ENCODE data around the gene ZIM2.
A peak's percentile ranks its signal among the peaks of the same experiment; 100 is the strongest.

The ZIM2 gene

GRCh38 chr19:56727677-56728076, 112.8 kb downstream of the ZIM2 start:
- Histone ChIP-seq H3K27me3 (ENCODE audit: insufficient read depth, poor library complexity, severe bottlenecking) (no peaks in the 10 kb centered on the region), H3K27ac (replicated peaks) (no peak overlapping the region), H3K4me3 (replicated peaks; ENCODE audit: insufficient read depth, low read length) (no peak overlapping the region)
- TF ChIP-seq, protein P1, sequence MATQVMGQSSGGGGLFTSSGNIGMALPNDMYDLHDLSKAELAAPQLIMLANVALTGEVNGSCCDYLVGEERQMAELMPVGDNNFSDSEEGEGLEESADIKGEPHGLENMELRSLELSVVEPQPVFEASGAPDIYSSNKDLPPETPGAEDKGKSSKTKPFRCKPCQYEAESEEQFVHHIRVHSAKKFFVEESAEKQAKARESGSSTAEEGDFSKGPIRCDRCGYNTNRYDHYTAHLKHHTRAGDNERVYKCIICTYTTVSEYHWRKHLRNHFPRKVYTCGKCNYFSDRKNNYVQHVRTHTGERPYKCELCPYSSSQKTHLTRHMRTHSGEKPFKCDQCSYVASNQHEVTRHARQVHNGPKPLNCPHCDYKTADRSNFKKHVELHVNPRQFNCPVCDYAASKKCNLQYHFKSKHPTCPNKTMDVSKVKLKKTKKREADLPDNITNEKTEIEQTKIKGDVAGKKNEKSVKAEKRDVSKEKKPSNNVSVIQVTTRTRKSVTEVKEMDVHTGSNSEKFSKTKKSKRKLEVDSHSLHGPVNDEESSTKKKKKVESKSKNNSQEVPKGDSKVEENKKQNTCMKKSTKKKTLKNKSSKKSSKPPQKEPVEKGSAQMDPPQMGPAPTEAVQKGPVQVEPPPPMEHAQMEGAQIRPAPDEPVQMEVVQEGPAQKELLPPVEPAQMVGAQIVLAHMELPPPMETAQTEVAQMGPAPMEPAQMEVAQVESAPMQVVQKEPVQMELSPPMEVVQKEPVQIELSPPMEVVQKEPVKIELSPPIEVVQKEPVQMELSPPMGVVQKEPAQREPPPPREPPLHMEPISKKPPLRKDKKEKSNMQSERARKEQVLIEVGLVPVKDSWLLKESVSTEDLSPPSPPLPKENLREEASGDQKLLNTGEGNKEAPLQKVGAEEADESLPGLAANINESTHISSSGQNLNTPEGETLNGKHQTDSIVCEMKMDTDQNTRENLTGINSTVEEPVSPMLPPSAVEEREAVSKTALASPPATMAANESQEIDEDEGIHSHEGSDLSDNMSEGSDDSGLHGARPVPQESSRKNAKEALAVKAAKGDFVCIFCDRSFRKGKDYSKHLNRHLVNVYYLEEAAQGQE (IDR thresholded peaks at IDR 0.05; ENCODE audit: insufficient replicate concordance, low read depth): no peak
- TF ChIP-seq POLR2AphosphoS5 (IDR thresholded peaks at IDR 0.05; ENCODE audit: low read depth) (no peak), SPI1 (IDR thresholded peaks at IDR 0.05; ENCODE audit: borderline replicate concordance, low read depth) (no peak), GABPA (IDR thresholded peaks at IDR 0.05; ENCODE audit: low read depth) (no peak)
- TF ChIP-seq, protein P2, sequence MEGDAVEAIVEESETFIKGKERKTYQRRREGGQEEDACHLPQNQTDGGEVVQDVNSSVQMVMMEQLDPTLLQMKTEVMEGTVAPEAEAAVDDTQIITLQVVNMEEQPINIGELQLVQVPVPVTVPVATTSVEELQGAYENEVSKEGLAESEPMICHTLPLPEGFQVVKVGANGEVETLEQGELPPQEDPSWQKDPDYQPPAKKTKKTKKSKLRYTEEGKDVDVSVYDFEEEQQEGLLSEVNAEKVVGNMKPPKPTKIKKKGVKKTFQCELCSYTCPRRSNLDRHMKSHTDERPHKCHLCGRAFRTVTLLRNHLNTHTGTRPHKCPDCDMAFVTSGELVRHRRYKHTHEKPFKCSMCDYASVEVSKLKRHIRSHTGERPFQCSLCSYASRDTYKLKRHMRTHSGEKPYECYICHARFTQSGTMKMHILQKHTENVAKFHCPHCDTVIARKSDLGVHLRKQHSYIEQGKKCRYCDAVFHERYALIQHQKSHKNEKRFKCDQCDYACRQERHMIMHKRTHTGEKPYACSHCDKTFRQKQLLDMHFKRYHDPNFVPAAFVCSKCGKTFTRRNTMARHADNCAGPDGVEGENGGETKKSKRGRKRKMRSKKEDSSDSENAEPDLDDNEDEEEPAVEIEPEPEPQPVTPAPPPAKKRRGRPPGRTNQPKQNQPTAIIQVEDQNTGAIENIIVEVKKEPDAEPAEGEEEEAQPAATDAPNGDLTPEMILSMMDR (IDR thresholded peaks at IDR 0.05; ENCODE audit: insufficient read depth, low read length): no peak
- no peak for DNase-seq (ENCODE audit: low read depth in 1 of 2, low spot score in 1 of 2)

GRCh38 chr19:56725829-56726424, 114.6 kb downstream of the ZIM2 start:
- H3K27me3 ChIP-seq (ENCODE audit: insufficient read depth, poor library complexity, severe bottlenecking): no peaks in the 10 kb centered on the region
- no peak for DNase-seq (ENCODE audit: low read depth in 1 of 2, low spot score in 1 of 2)
- no peak overlapping the region for H3K4me3 ChIP-seq (replicated peaks; ENCODE audit: insufficient read depth, low read length)
- TF ChIP-seq, protein P2 (IDR thresholded peaks at IDR 0.05; ENCODE audit: insufficient read depth, low read length): peak; percentile 0
- TF ChIP-seq SPI1 (IDR thresholded peaks at IDR 0.05; ENCODE audit: borderline replicate concordance, low read depth): no peak
- TF ChIP-seq, protein P1 (IDR thresholded peaks at IDR 0.05; ENCODE audit: insufficient replicate concordance, low read depth): no peak
- no peak for TF ChIP-seq POLR2AphosphoS5 (IDR thresholded peaks at IDR 0.05; ENCODE audit: low read depth)
- TF ChIP-seq GABPA (IDR thresholded peaks at IDR 0.05; ENCODE audit: low read depth): no peak
- no peak overlapping the region for H3K27ac ChIP-seq (replicated peaks)

All from HL-60 (cell line).